ENCODE results near the gene CXCL13. TPM values are rescaled to one million over a fixed set of nuclear protein-coding genes. Genes with fewer than 3 reads are reported as not detected.

CXCL13 gene
- total and polyA plus RNA-seq, 2 experiments from 2014 or later, result not detected

- TF ChIP-seq ETS1 (IDR thresholded peaks at IDR 0.05) (no peak), CREB1 (CRISPR knock-in tag; IDR thresholded peaks at IDR 0.05; ENCODE audit: low read depth) (no peak), CTCF (conservative IDR thresholded peaks at IDR 0.05; ENCODE audit: low read depth in 2 of 2) (no peak), ZNF331 (CRISPR knock-in tag; IDR thresholded peaks at IDR 0.05; ENCODE audit: low read depth) (no peak), POLR2AphosphoS5 (IDR thresholded peaks at IDR 0.05; ENCODE audit: low read depth) (no peak), STAT1 (IDR thresholded peaks at IDR 0.05; ENCODE audit: unreplicated experiment) (no peak)
Measured at GRCh38 chr4:77579406-77580076, 26.1 kb upstream of the CXCL13 start (continued).

- TF ChIP-seq EZH2phosphoT487 (IDR thresholded peaks at IDR 0.05; ENCODE audit: unreplicated experiment), result no peak
- no peak for TF ChIP-seq CTCF (conservative IDR thresholded peaks at IDR 0.05; ENCODE audit: low read depth in 2 of 2)
- TF ChIP-seq EZH2 (IDR thresholded peaks at IDR 0.05; ENCODE audit: low read depth, unreplicated experiment), result no peak
- Histone ChIP-seq H2AFZ (no peak overlapping the region), H3K79me2 (replicated peaks; ENCODE audit: insufficient read depth) (no peaks in the 10 kb centered on the region), H3K4me3 (no peak overlapping the region), H4K20me1 (replicated peaks; ENCODE audit: insufficient read depth) (no peaks in the 10 kb centered on the region), H3K4me1 (ENCODE audit: insufficient read depth) (no peaks in the 10 kb centered on the region), H3K27ac (ENCODE audit: low read depth) (no peak overlapping the region), H3F3A (replicated peaks; ENCODE audit: low read depth) (no peaks in the 10 kb centered on the region), H3K4me2 (no peak overlapping the region), H3K36me3 (ENCODE audit: insufficient read depth) (no peaks in the 10 kb centered on the region), H3K9me2 (ENCODE audit: insufficient read depth) (peaks cover 12% of the 10 kb centered on the region; the same call in 1 of the 2 replicates), H3K27me3 (ENCODE audit: insufficient read depth) (no peaks in the 10 kb centered on the region)
- Mint-ChIP-seq H3K36me3 (ENCODE audit: low read depth) (0 out of 3 replicates have a peak, but pooled peaks cover 5% of the 10 kb centered on the region), H3K4me1 (no peaks in the 10 kb centered on the region), H3K27ac (no peak overlapping the region), H3K9me3 (peaks cover 12% of the 10 kb centered on the region), H3K27me3 (ENCODE audit: insufficient read depth, low read depth, poor library complexity) (no peaks in the 10 kb centered on the region), H3K4me3 (no peak overlapping the region)
- ATAC-seq (no peak), DNase-seq (ENCODE audit: low spot score) (no peak)
Measured at GRCh38 chr4:77581724-77582123, 23.9 kb upstream of the CXCL13 start.
